ENCODE measurements around the gene AFAP1L2.

Gene AFAP1L2

DNA sequence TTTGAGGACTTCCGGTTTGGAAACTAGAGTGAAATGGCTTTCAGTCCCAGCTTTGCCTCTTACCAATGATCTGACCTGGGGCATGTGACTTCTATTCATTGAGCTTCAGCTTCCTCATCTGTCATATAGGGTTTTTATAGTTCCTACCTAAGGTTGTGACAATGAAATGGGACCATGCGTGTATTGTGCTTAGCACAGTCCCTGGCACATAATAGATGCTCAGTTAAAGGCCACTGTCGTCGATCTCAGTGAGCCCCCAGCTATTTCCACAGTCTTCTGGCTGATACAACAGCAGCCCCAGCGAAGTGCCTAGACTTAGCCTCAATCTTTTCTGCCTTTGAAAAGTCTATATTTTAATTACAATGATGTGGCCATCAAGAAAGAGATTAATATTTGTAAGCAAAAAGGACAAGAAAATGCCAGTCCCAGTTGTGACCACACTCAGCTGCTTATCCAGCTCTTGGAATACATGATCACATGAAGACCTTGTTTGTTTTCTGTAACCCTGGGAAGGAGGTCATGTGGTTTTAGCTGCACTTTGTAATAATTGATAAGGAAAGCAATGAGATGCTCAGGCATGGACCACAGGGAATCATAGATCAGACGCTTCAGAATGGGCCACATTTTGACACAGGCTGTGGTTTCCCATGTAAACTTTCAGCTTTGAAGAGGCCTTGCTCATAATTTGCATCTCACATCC is 120.6 kb downstream of the AFAP1L2 start:
- DNase-seq = no peak

DNA sequence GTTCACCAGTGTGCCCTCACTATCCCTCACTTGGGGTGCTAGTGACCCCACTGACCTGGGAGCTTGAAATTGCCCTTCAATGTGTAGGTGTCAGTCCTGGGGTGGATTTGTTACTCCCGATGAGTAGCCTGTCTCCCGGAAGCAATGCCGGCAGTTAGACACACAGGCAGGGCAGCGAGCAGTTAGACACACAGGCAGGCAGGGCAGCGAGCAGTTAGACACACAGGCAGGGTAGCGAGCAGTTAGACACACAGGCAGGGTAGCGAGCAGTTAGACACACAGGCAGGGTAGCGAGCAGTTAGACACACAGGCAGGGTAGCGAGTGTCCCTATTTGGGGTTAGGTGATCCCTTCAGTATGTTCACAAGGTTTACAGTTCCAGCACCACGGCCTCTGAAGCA is 121.2 kb downstream of the AFAP1L2 start:
- no peak for DNase-seq

DNA sequence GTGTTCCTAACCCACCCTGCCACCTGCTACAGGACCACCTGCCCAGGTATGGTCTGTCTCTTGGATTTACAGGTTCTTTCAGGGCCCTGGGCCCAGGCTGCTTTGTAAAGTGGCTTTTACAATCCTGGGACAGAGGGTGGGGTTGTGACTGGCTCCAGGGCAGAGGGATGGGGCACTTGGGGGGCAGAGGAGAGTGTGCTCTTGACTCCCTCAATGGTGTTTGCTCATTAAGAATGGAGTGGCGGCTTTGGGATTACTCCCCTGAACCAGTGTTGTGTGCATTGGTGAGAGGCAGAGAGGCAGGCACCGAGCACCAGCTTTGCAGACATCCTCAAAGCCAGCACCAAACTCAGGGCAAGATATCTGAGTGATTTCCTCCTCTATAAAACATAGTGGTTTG is 121.8 kb downstream of the AFAP1L2 start:
- no peak for DNase-seq

DNA sequence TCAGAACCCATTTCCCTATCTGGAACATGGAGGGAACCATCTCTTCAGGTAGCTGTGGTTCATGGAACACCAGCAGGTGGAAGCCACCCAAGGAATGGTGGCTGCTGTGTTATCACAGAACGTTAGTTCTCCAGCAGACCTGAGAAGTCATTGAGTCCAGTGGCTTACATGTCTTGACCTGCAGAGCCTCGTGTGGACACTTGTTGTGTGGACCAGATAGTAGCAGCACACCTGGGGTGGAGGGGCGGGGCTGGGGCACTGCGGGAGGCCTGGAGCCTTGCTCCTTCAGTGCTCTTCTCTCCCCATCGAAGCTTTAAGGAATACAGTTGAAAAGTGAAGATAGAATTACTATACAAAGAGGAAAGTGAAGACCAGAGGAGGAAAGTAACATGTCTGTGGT is 122.8 kb downstream of the AFAP1L2 start:
- no peak for DNase-seq

DNA sequence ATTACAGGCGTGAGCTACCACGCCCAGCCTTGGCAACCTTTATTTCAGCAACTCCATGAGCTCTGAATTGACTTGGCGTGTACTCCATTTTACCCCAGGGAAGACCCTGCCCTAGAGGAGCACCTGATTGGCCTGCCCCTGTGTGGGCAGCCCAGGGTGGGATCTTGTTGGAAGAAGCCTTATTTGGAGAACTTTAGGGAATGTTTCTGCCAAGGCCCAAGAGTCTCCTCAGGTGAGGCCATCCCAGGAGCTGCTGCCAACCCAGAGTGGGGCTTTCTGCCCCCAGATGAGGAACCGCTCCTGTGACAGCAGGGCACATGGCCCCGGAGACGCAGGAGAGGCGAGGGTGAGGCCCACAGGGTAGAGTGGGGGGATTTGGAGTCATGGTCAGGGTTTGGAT is 123.3 kb downstream of the AFAP1L2 start:
- no peak for DNase-seq

DNA sequence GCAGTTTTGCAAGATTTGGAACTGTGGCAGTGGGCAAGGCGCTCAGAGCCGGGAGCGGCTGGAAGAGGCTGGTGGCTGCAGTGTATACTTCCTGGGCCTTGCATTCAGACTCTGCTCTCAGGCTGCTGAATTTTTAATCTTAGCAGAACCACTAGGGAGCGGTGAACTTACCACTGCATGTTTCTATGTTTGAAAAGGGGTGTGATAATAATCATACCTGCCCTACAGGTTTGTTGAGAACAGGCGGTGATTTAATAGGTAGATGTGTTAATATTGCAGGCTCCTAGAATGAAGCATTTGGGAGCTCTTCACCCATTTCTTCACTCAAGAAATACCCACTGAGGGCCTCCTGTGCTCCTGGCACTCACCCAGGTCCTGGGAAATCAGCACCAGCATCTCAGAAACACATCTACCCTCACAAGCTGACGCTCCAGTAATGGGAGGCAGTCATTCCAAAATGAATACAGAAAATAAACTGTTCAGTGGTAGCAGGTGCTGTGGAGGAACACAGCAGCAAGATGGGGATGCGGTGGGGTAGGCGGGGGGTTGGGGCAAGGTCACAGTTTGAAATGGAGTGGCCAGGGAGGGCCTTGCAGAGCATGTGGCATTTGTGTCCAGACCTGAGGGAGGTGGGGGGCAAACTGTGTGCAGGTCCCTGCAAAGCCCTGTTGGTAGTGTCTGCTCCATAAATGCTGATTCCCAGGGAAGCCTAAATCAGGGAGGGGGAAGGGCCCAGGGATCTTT is 124.2 kb downstream of the AFAP1L2 start:
- DNase-seq = no peak

DNA sequence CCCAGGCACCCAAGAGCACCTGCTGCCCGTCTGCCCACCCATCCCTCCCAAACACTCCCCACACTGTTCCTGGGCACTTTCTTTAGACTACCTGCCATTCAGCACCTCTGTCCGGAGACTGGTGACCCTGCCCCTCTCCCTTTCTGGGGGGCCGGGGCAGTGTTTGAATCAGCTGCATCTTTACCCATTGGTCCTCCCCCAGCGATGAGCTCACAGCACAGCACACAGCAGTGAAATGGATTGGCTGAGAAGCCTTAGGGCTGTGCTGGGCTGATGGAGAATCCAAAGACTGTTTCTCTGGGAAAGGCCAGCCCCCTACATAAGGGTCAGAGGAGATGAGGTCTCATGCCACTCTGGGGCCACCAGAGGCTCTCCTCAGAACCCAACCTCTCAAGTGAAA is 125.0 kb downstream of the AFAP1L2 start:
- no peak for DNase-seq

DNA sequence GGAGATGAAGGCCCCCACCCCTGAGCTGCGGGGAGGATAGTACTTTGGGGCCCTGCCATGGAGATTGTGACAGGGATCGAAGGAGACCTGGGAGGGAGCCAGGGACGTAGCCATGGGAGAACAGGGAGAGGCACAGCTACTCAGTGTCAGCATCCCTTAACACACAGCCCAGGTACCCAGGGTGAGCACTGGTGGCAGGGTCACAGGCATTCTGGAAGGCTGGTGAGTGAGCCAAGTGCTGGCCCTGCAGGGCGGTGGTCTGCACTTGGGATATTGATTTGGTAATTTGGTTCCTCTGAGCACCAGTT is 125.5 kb downstream of the AFAP1L2 start:
- no peak for DNase-seq

DNA sequence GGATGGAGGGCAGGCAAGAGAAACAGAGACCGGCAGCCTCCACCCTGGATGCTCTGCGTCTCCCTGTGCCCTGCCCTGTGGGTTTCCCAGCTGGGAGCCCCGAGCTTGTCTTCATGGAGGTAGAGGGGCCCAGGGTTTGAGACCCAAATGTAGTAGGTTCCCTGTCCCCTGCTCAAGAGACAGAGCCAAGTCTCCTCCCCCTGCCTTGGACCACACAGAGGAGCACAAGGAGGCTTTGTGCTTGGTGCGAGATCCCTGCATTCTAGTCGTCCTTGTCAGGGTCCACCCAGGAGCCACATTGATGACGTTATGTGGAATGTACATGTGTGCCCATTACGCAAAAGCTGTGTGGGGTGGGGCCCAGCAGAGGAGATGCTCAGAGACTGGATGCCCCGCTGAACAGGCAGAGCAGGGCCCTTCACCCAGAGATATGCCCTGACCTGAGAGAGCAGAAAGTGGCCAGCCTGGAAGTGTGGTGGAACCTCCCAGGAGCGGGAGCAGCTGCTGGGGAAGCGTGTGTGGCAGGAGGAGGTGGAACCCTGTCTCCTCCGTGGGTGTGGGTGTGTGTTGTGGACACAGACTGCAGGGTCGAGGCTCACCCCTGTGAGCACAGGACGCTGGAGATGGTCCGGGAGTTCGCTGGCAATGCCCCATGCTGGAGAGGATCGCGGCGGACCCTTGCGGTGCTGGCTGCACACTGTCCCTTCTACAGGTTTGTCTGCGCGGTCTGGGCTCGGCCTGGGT is 126.0 kb downstream of the AFAP1L2 start:
- DNase-seq = no peak

DNA sequence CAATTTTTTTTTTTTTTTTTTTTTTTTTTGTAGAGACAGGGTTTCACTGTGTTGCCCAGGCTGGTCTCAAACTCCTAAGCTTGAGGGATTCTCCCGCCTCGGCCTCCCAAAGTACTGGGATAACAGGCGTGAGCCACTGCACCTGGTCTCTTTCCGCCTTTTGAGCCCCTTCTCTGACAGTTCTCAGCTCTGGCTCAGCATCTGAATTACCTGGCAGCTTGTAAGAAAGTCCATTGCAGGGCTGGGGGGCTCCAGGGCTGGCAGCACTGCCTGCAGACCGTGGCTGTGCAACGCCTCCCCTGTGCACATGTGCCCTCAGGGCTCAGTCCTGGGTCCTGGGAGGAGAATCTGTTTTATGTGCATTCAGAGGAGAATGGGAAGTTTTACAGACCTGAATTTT is 127.6 kb downstream of the AFAP1L2 start:
- no peak for DNase-seq

DNA sequence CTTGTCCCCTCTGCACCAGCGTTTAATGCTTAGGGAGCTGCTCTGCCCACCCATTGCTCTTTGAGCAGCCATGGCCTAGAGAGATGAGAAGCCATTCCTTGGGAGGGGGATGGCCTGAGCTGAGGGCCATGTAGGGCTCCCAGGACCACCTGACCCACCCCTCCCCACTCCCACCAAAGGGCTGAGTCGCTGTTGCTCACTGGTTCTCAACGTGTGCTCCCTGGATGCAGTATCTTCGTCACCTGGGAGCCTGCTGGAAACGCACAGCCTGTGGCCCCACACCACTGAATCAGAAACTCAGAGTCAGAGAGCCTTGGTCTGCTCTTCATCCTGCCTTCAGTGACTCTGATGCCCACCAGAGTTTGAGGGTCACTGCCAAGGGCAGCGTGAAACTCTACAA is 128.2 kb downstream of the AFAP1L2 start:
- no peak for DNase-seq

DNA sequence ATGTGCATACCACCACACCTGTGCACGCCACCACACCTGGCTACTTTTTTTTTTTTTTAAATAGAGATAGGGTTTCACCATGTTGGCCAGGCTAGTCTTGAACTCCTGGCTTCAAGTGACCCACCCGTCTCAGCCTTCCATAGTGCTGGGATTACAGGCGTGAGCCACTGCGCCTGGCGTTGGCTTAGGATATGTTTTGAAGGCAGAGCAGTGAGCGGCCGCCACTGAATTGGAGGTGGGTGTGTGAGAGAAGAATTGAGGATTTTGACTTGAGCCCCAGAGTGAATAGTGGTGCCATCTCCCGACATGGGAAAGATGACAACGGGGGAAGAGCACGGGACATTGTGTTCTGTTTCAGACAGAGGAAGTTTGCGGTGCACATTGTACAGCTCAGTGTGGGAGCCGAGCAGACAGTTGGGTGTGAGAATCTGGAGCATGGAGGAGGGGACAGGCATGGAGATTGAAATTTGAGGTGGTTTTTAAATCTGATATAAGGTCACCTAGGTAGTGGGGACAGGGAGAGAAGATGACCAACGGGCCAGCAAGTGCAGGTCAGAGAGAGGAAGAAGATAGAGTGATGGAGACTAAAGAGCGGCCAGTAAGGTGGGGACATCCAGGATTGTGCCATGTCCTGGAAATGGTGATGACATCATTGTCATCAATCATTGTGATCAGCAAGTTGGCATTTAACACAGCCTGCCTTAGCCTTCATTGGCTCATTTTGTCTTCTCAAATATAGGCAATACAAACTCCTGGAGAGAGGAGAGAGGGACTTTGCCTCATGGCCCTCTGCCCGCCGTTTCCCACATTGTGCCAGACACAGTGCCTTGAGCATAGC is 129.5 kb downstream of the AFAP1L2 start:
- DNase-seq = no peak

DNA sequence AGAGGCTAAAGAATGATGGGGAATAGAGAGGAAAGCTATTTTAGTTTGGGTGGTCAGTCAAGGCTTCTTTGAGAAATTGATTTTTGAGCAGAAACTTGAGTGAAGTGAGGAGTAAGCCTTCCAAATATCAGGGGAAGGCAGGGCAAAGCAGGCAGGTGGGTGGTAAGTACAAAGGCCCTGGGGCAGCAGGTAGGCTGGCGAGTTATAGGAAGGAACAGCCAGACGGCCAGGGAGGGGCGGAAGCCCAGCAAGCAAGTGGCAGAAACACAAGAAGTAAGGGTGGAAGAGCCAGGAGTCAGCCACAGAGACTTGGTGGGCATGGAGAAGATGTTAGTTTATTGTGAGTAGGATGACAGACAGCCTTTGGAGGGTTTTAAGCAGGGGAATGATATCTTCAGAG is 130.4 kb downstream of the AFAP1L2 start:
- DNase-seq = no peak

DNA sequence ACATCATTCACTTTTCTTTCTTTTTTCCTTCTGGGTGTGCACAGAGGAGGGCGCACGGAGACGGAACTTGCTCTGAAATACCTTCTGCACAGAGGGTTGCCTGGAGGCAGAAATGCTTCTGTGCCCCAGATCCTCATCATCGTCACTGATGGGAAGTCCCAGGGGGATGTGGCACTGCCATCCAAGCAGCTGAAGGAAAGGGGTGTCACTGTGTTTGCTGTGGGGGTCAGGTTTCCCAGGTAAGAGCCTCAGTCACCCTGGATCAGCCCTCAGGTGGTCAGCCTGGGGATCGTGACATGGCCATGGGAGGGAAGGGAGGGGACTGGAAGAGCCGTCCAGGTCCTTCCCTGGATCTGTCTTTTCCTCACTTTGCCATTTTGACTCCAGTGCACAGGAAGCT is 131.6 kb downstream of the AFAP1L2 start:
- no peak for DNase-seq

DNA sequence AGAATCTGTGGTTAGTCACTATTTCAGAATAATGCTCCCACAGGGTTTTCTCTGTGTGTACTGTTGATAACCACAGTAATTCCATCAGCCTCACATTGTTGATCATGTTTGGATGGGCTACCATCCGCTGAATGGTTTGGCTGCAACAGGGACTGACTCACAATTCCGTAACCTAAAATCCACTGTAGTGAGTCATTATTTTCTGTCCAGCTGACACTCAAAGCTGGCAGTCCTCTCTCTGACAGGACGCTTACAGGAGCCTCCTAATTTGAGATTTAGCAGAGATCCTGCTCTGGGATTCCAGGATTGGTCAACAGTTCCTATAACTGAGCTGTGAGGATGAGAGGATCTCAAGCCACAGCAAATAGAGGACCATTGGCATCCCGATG is 132.5 kb downstream of the AFAP1L2 start:
- DNase-seq = no peak

DNA sequence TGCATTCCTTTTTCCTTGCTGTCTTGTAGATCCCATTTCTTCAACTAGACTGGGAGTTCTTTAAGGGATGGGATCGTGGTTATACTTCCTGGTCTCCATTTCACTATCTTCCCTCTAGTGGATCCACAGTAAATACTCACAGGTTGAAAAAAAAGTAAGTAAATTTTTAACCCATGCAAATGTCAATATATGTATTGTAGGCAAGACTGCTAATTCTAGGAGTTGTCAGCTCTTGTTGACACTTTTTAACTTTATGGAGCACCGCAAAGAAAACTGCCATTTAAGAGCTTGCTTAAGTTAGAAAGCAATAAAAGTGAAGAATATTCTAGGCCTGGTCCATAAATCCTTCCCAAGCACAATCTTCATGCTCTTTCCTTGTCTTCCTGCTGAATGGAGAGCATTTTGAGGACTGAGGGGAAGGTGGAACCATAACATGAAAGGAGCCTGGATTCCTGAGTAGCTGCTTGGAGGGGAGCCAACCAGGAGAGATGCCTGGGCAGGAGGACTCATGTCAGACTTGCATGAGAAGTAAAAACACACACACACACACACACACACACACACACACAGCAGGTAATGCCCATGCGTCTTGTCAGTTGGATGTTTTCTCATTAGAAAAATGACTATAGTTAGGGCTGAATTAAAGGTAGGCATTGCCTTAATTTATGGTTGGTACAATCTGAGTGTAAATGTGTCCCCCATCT is 133.1 kb downstream of the AFAP1L2 start:
- no peak for DNase-seq

DNA sequence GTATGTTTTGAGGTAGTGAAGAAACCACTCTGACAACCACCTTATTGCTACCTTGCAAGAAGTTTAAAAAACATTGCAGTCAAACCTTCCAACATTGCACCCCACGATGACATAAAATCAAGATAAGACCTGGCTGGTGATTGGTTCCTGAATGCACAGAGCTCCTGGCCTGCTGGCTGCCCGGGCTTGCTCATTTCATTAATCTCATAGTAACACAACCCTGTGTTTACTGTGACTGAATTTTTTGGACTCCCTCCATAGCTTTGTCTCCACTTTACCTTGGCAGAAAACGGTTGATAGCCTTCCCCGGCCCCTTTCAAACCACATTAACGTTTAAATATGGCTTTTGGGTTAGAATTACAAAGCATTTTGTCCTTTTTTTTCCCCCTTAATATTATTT is 137.8 kb downstream of the AFAP1L2 start:
- no peak for DNase-seq

DNA sequence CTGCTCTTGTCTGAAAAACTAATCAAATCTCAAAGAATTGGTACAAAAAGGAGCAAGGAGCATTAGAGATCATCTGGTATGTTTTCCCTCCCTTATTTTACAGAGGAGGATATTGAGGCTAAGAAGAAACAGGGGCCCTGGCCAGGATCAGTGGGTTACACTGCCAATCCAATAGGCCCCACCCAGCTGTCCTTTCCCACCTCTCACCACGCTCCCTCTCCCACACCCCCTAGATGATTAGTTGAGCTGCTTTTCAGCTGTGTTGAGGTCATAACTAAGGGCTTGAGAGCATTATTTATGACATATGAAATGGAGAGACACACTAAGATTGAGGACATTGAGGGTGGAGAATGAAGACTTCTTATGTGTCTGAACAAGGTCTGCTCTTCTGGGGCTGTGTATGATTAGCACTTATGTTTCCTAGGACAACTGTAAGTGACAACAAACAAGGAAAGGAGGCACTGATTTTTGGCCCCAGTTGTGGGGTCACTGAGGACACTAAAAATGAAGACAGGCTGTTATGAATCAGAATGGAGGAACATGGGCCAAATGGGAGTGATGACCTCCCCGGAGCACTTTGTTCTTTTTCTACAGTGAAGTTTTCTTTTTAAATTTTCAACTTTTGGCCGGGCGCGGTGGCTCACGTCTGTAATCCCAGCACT is 138.8 kb downstream of the AFAP1L2 start:
- DNase-seq = no peak

DNA sequence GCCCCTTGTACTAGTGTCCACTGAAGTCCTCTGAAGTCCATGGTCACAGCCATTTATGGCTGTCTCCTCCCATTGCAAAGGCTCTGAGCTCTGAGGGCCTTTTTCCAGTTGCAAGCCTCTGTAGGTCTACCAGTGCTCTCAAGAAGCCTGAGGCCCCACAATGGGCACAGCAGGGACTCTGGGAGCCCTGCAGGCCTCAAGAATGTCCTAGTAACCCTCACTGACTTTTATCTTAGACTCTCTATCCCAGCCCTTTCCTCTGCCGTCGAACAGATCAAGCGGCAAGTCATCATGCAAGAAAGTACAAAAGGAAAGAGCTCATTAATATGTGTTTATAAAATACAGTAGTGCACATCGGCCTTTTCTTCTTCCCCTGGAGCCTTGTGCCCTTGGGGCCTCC is 141.8 kb downstream of the AFAP1L2 start:
- DNase-seq = no peak

DNA sequence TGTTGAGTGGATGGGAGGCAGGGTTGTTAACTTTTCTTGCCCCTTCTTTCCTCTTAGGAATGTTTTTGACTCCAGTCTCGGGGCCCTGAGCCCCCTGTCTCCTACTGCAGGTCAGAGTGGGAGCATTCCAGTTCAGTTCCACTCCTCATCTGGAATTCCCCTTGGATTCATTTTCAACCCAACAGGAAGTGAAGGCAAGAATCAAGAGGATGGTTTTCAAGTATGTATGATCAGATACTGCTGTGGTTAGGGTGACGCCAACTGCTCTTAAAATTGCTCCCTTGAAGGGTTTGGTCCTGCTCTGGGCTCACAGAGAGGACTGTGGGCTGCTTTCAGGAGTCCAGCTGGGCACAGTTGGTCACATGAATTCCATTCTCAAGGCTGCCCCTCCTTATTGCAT is 143.2 kb downstream of the AFAP1L2 start:
- no peak for DNase-seq

DNA sequence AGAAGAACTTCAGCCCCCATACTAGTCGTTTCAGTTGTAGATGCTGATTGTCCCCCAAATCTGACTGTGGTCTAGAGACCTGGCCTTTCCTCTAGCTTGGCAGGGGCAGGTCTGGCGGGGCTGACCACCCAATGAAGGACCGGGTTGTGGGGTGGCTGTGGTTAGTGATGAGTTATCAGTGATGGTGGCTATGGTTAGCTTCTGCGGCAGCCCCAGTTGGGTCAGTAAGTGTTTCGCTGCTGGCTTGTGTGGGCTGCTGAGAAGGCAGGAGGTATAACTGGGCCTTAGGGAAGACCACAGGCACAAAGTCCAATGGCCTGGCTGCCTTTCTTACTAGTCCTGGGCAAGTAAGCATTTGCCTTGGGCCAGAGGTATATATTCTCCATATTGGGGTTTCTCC is 143.9 kb downstream of the AFAP1L2 start:
- DNase-seq = no peak

DNA sequence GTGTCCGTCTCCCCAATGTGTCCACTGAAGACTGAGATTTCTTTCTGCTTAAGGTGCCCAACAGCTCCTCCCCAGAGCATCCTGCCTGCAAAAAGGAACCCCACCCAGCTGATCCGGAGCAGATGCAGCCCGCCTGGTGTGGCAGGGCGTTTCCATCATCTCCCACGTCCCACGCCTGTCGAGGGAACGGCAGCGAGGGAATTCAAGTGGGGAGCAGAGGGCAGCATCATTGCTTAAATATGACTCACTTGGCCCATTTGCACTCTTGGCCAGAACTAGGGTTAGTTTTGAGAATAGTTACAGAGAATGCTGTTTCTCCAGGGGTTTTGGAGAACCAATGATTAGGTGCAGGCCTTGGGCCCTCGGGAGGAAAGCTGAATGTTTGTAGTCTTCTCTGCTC is 144.5 kb downstream of the AFAP1L2 start:
- DNase-seq = no peak

Measured in NCI-H510A treated with DMSO at 0.1 percent for 48 hours (cell line).